ENCODE data around the gene ANKRD11. TPM values are rescaled to one million over a fixed set of nuclear protein-coding genes. Genes with fewer than 3 reads are reported as not detected.

ANKRD11 gene
- total RNA-seq, 1 donor from 2014 or later = 154 TPM

GRCh38 chr16:89507214-89507833, 17.0 kb upstream of the ANKRD11 start:
- intact Hi-C loops (cut with micrococcal nuclease) = loop anchor here (5.0 kb wide), 1 partner anchor 190 kb away; no protein-coding TSS in a partner anchor

- intact Hi-C loops (cut with micrococcal nuclease) = loop anchor here (5.0 kb wide), 1 partner anchor 189 kb away; no protein-coding TSS in a partner anchor
Observed at GRCh38 chr16:89506791-89507191, 16.4 kb upstream of the ANKRD11 start.

- intact Hi-C loops (cut with micrococcal nuclease) = loop anchor here (5.0 kb wide), 1 partner anchor 189 kb away; no protein-coding TSS in a partner anchor
Observed at GRCh38 chr16:89506113-89506504, 15.7 kb upstream of the ANKRD11 start.

GRCh38 chr16:89505204-89506112, 15.1 kb upstream of the ANKRD11 start:
- intact Hi-C loops (cut with micrococcal nuclease) = loop anchor here (1.0 to 5.0 kb wide), 4 partner anchors 15 to 188 kb away; partner anchors contain the start of genes ANKRD11 and RPL13

GRCh38 chr16:89504091-89504490, 13.7 kb upstream of the ANKRD11 start:
- intact Hi-C loops (cut with micrococcal nuclease) = no loop called here

- intact Hi-C loops (cut with micrococcal nuclease) = no loop called here
Observed at GRCh38 chr16:89502081-89502843, 11.9 kb upstream of the ANKRD11 start.

- intact Hi-C loops (cut with micrococcal nuclease) = no loop called here
Observed at GRCh38 chr16:89499767-89500166, 9.4 kb upstream of the ANKRD11 start.

GRCh38 chr16:89498839-89499238, 8.5 kb upstream of the ANKRD11 start:
- intact Hi-C loops (cut with micrococcal nuclease) = no loop called here

GRCh38 chr16:89495121-89495520, 4.8 kb upstream of the ANKRD11 start:
- intact Hi-C loops (cut with micrococcal nuclease) = no loop called here

- intact Hi-C loops (cut with micrococcal nuclease) = no loop called here
Observed at GRCh38 chr16:89493776-89494175, 3.4 kb upstream of the ANKRD11 start.

GRCh38 chr16:89491974-89492687, 1.8 kb upstream of the ANKRD11 start:
- intact Hi-C loops (cut with micrococcal nuclease) = loop anchor here (2.0 kb wide), 2 partner anchors 43 to 69 kb away; partner anchors contain the start of gene RPL13

GRCh38 chr16:89491238-89491869, 993 bp upstream of the ANKRD11 start:
- intact Hi-C loops (cut with micrococcal nuclease) = loop anchor here (2.0 kb wide), 2 partner anchors 43 to 69 kb away; partner anchors contain the start of gene RPL13

- intact Hi-C loops (cut with micrococcal nuclease) = loop anchor here (1.0 to 10.0 kb wide), 8 partner anchors 15 to 249 kb away; partner anchors contain the start of gene RPL13
Observed at GRCh38 chr16:89489898-89490438, 393 bp downstream of the ANKRD11 start.

GRCh38 chr16:89489040-89489897, 1.1 kb downstream of the ANKRD11 start:
- intact Hi-C loops (cut with micrococcal nuclease) = loop anchor here (1.0 to 10.0 kb wide), 5 partner anchors 47 to 248 kb away; no protein-coding TSS in a partner anchor

GRCh38 chr16:89485701-89486246, 4.6 kb downstream of the ANKRD11 start:
- intact Hi-C loops (cut with micrococcal nuclease) = loop anchor here (5.0 to 10.0 kb wide), 4 partner anchors 43 to 153 kb away; no protein-coding TSS in a partner anchor

GRCh38 chr16:89484923-89485679, 5.3 kb downstream of the ANKRD11 start:
- intact Hi-C loops (cut with micrococcal nuclease) = loop anchor here (5.0 to 10.0 kb wide), 4 partner anchors 43 to 153 kb away; no protein-coding TSS in a partner anchor

GRCh38 chr16:89484041-89484501, 6.3 kb downstream of the ANKRD11 start:
- intact Hi-C loops (cut with micrococcal nuclease) = loop anchor here (10.0 kb wide), 2 partner anchors 79 to 119 kb away; no protein-coding TSS in a partner anchor
